Measurements from ENCODE around the gene EGLN2.
A peak's percentile ranks its signal among the peaks of the same experiment; 100 is the strongest.
"Not testable (repeated sequence)": the region's sequence is repeated elsewhere in the genome, so short reads cannot be mapped to it uniquely, and the experiment has no call there.

The EGLN2 gene

DNA sequence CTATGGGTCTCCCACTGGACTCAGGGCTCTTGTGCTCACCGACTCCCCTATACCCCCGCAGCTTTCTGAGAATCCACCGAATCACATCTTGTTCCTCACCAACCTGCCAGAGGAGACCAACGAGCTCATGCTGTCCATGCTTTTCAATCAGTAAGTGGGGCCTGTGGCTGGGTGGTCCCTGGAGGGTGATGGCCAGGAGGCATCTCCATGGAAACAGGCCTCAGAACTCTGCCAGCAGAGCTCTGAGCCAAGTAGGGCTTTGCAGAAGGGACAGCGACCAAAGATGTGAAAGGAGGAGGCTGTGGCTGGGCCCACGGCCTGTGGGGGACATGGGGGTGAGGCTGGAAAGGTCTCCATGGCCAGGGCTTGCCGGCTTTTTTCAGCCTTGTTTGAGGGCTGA is 35.5 kb upstream of the EGLN2 start:
- Histone ChIP-seq H3K4me1 (ENCODE audit: control insufficient read depth, insufficient read depth, low read length) (no peaks in the 10 kb centered on the region), H3K4me3 (ENCODE audit: low read length) (no peak overlapping the region), H3K9ac (ENCODE audit: low read length) (no peak overlapping the region), H3K27me3 (ENCODE audit: control insufficient read depth, insufficient read depth, low read length) (no peaks in the 10 kb centered on the region), H3K36me3 (ENCODE audit: control insufficient read depth, insufficient read depth, low read length) (peaks cover 53% of the 10 kb centered on the region), H3K27ac (ENCODE audit: low read depth, low read length) (no peak overlapping the region)

GRCh38 chr19:40763963-40764362 is 35.0 kb upstream of the EGLN2 start:
- no peaks in the 10 kb centered on the region for H3K4me1 ChIP-seq (ENCODE audit: control insufficient read depth, insufficient read depth, low read length)
- no peaks in the 10 kb centered on the region for H3K27me3 ChIP-seq (ENCODE audit: control insufficient read depth, insufficient read depth, low read length)
- H3K27ac ChIP-seq (ENCODE audit: low read depth, low read length), result no peak overlapping the region
- H3K36me3 ChIP-seq (ENCODE audit: control insufficient read depth, insufficient read depth, low read length), result peaks cover 52% of the 10 kb centered on the region
- H3K9ac ChIP-seq (ENCODE audit: low read length), result no peak overlapping the region
- no peak overlapping the region for H3K4me3 ChIP-seq (ENCODE audit: low read length)

DNA sequence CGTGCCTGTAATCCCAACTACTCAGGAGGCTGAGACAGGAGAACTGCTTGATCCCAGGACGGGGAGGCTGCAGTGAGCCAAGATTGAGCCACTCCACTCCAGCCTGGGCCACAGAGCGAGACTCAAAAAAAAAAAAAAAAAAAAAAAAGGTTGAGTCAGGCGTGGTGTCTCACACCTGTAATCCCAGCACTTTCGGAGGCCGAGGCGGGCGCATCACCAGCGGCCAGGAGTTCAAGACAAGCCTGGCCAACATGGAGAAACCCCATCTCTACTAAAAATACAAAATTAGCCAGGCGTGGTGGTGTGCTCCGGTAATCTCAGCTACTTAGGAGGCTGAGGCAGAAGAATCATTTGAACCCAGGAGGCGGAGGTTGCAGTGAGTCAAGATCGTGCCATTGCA is 32.6 kb upstream of the EGLN2 start:
- H3K27me3 ChIP-seq (ENCODE audit: control insufficient read depth, insufficient read depth, low read length), result not testable (repeated sequence)
- H3K36me3 ChIP-seq (ENCODE audit: control insufficient read depth, insufficient read depth, low read length), result peaks cover 36% of the 10 kb centered on the region

DNA sequence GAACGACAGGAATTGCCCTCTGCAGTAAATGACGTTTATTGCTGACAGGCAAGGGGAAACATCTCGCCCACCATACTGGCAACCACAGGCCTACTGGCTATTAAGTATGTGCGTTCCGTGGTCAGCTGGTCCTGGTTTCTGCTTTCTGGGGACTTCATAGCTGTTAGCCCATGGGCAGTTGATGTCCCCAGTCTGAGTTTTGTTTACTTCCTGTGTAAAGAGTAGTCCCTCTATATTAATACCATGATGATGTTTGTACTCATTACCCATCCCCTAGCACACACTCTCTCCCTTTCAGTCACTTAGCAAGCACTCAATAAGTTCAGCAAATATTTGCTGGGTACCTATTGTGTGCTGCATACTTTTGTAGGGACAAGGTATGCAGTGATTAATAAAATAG is 30.1 kb upstream of the EGLN2 start:
- Histone ChIP-seq H3K9ac (ENCODE audit: low read length) (no peak overlapping the region), H3K4me1 (ENCODE audit: control insufficient read depth, insufficient read depth, low read length) (no peaks in the 10 kb centered on the region), H3K27ac (ENCODE audit: low read depth, low read length) (no peak overlapping the region), H3K36me3 (ENCODE audit: control insufficient read depth, insufficient read depth, low read length) (peaks cover 16% of the 10 kb centered on the region), H3K27me3 (ENCODE audit: control insufficient read depth, insufficient read depth, low read length) (no peaks in the 10 kb centered on the region), H3K4me3 (ENCODE audit: low read length) (no peak overlapping the region)

More for the DNA sequence above, 32.6 kb upstream of the EGLN2 start:
- not testable (repeated sequence) for H3K9ac ChIP-seq (ENCODE audit: low read length); H3K4me3 ChIP-seq (ENCODE audit: low read length); H3K4me1 ChIP-seq (ENCODE audit: control insufficient read depth, insufficient read depth, low read length); H3K27ac ChIP-seq (ENCODE audit: low read depth, low read length)

DNA sequence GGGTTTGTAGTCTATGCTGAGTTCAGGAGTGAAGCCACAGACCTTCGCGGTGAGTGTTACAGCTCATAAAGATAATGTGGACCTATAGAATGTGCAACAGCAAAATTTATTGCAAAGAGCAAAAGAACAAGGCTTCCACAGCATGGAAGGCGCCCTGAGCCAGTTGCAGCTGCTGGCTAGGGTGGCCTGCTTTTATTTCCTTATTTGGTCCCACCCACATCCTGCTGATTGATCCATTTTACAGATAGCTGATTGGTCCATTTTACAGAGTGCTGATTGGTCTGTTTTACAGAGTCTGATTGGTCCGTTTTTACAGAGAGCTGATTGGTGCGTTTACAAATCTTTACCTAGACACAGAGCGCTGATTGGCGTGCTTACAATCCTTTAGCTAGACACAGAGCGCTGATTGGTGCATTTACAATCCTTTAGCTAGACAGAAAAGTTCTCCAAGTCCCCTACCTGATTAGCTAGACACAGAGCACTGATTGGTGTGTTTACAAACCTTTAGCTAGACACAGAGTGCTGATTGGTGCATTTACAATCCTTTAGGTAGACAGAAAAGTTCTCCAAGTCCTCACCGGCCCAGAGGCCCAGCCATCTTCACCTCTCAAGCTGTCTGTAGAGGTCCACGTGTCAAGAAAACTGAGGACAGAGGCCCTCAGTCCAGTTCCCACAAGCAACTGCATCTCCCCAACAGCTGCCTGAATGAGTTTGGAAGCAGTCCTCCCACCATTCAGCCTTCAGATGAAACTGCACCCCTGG is 27.7 kb upstream of the EGLN2 start:
- H3K4me1 ChIP-seq (ENCODE audit: control insufficient read depth, insufficient read depth, low read length), result not testable (repeated sequence)

DNA sequence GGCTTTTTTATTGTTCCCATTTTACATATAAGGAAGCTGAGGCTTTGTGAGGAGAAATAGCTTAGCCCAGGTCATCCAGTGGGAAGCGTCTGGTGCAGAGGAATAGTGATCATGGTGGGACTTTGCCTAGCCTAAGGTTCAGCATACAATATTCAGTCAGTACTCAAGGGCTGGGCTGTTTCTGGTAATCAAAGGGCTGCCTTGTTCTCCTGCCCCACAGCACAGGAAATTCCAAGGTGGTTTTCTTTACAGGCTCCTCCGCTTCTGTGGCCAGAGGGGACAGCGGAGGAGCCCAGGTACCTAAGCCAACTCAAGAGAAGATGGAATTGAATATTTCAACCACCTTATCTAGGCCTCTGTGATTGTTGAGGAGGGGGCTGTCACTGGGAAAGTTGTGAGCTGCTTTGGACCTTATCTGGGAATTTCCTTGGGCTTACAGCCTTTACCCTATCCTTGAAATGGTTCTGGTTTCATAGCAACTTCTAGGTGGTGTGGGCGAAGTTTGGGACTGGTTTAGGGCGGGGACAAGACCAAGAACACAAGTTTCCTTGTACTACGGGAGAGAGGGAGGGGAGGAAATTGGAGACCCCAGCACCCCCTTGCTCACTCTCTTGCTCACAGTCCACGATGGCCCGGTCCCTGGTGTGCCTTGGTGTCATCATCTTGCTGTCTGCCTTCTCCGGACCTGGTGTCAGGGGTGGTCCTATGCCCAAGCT is 23.9 kb upstream of the EGLN2 start, which contains the start of gene MIA:
Gene MIA (plus strand): TSS at position 606 of the 716 bp plus-strand sequence. CDS start 22 bp downstream, at position 628.
- no peaks in the 10 kb centered on the region for H3K27me3 ChIP-seq (ENCODE audit: control insufficient read depth, insufficient read depth, low read length)
- no peak within 1 kb of the TSS for H3K4me3 ChIP-seq (ENCODE audit: low read length)
- H3K27ac ChIP-seq (ENCODE audit: low read depth, low read length), result no peak within 1 kb of the TSS
- H3K4me1 ChIP-seq (ENCODE audit: control insufficient read depth, insufficient read depth, low read length), result peaks cover 13% of the 10 kb centered on the region
- H3K36me3 ChIP-seq (ENCODE audit: control insufficient read depth, insufficient read depth, low read length), result no peaks in the 10 kb centered on the region
- H3K9ac ChIP-seq (ENCODE audit: low read length), result no peak within 1 kb of the TSS

More for the DNA sequence above, 27.7 kb upstream of the EGLN2 start:
- not testable (repeated sequence) for H3K36me3 ChIP-seq (ENCODE audit: control insufficient read depth, insufficient read depth, low read length); H3K27ac ChIP-seq (ENCODE audit: low read depth, low read length); H3K9ac ChIP-seq (ENCODE audit: low read length); H3K4me3 ChIP-seq (ENCODE audit: low read length); H3K27me3 ChIP-seq (ENCODE audit: control insufficient read depth, insufficient read depth, low read length)

DNA sequence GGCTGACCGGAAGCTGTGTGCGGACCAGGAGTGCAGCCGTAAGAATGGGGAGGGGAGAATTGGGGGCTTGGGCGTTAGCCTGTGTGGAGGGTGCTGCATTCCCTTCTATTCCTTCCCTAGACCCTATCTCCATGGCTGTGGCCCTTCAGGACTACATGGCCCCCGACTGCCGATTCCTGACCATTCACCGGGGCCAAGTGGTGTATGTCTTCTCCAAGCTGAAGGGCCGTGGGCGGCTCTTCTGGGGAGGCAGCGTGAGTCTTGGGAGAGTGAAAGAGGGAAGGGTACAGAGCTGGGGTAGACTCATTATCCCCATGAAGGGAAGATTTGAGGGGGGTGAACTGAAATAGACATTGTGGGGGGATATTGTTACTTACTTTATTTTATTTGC is 23.4 kb upstream of the EGLN2 start:
- Histone ChIP-seq H3K9ac (ENCODE audit: low read length) (no peak overlapping the region), H3K27ac (ENCODE audit: low read depth, low read length) (no peak overlapping the region), H3K4me3 (ENCODE audit: low read length) (no peak overlapping the region), H3K27me3 (ENCODE audit: control insufficient read depth, insufficient read depth, low read length) (no peaks in the 10 kb centered on the region), H3K36me3 (ENCODE audit: control insufficient read depth, insufficient read depth, low read length) (no peaks in the 10 kb centered on the region), H3K4me1 (ENCODE audit: control insufficient read depth, insufficient read depth, low read length) (peaks cover 13% of the 10 kb centered on the region)

GRCh38 chr19:40776364-40776763 is 22.6 kb upstream of the EGLN2 start:
- no peak overlapping the region for H3K27ac ChIP-seq (ENCODE audit: low read depth, low read length)
- peaks cover 1% of the 10 kb centered on the region for H3K36me3 ChIP-seq (ENCODE audit: control insufficient read depth, insufficient read depth, low read length)
- no peaks in the 10 kb centered on the region for H3K27me3 ChIP-seq (ENCODE audit: control insufficient read depth, insufficient read depth, low read length)
- H3K4me3 ChIP-seq (ENCODE audit: low read length), result no peak overlapping the region
- H3K4me1 ChIP-seq (ENCODE audit: control insufficient read depth, insufficient read depth, low read length), result peaks cover 13% of the 10 kb centered on the region
- no peak overlapping the region for H3K9ac ChIP-seq (ENCODE audit: low read length)

- no peaks in the 10 kb centered on the region for H3K27me3 ChIP-seq (ENCODE audit: control insufficient read depth, insufficient read depth, low read length)
- H3K4me3 ChIP-seq (ENCODE audit: low read length), result peak overlapping the region; percentile 81
- H3K4me1 ChIP-seq (ENCODE audit: control insufficient read depth, insufficient read depth, low read length), result peaks cover 13% of the 10 kb centered on the region
- H3K36me3 ChIP-seq (ENCODE audit: control insufficient read depth, insufficient read depth, low read length), result peaks cover 2% of the 10 kb centered on the region
- peak overlapping the region; percentile 95 for H3K27ac ChIP-seq (ENCODE audit: low read depth, low read length)
- peak overlapping the region; percentile 94 for H3K9ac ChIP-seq (ENCODE audit: low read length)
Measured at GRCh38 chr19:40776932-40777644, 21.9 kb upstream of the EGLN2 start.

DNA sequence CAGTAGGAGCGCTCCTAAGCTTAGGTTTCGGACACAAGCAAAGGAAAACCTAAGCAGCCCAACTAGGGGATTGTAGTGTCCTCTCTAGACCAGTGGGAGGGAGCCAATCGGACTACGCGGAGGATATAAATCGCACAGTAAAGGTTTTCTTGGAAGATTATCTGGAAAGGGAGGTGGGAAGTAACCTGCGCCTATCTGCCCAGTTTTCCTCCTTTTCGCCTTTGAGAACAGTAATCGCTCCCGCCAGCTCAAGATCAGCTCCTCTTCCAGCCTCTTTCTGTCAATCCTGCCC is 21.4 kb upstream of the EGLN2 start:
- H3K36me3 ChIP-seq (ENCODE audit: control insufficient read depth, insufficient read depth, low read length), result peaks cover 4% of the 10 kb centered on the region
- H3K4me3 ChIP-seq (ENCODE audit: low read length), result peak overlapping the region; percentile 81
- peak overlapping the region; percentile 95 for H3K27ac ChIP-seq (ENCODE audit: low read depth, low read length)
- peak overlapping the region; percentile 94 for H3K9ac ChIP-seq (ENCODE audit: low read length)
- H3K4me1 ChIP-seq (ENCODE audit: control insufficient read depth, insufficient read depth, low read length), result peaks cover 13% of the 10 kb centered on the region
- H3K27me3 ChIP-seq (ENCODE audit: control insufficient read depth, insufficient read depth, low read length), result no peaks in the 10 kb centered on the region

DNA sequence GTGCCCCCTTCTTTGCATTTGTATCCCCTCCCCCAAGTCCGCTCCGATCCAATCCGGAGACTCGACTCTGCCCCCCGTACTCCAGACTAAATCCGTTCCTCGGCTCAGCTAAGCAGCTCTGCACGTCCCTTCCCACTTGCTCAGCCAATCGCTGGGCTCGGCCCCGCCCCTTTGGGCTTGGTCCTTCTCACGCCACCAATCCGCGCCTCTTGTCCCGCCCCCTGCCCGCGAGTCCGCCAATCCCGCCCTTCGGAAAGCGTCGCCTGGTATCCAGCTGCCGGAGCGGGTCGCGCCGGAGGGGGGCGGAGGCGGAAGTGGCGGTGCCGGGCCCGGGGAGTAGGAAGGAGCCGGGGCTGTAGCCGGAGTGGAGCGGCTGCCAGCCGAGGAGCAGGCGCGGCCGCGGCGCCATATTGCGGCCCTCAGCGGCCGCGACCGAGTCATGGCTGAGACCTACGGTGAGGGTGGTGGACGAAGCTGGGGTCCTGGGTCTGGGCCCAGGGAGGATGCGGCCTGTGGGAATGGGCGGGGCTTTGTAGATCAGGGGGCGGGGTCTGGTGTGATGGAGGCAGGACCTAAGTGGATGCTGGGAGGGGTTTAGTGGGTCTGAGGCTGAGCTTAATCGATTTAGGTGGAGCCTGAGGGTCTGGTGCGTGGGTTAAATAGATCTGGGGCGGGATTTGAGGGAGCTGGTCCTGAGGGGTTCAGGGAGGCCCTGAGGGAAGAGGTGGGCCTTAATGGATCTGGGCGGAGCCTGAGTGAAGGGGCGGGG is 20.9 kb upstream of the EGLN2 start, which contains the start of gene RAB4B:
Gene RAB4B (plus strand): TSS at position 311 of the 769 bp plus-strand sequence. CDS start 129 bp downstream, at position 440.
- Histone ChIP-seq H3K9ac (ENCODE audit: low read length) (peak within 1 kb of the TSS; percentile 94), H3K4me3 (ENCODE audit: low read length) (peak within 1 kb of the TSS; percentile 89), H3K36me3 (ENCODE audit: control insufficient read depth, insufficient read depth, low read length) (peaks cover 4% of the 10 kb centered on the region), H3K27me3 (ENCODE audit: control insufficient read depth, insufficient read depth, low read length) (no peaks in the 10 kb centered on the region), H3K27ac (ENCODE audit: low read depth, low read length) (peak within 1 kb of the TSS; percentile 97), H3K4me1 (ENCODE audit: control insufficient read depth, insufficient read depth, low read length) (peaks cover 13% of the 10 kb centered on the region)
